KG1 (cell line): ENCODE data around the gene DGKZ.
"Not testable (repeated sequence)": the region's sequence is repeated elsewhere in the genome, so short reads cannot be mapped to it uniquely, and the experiment has no call there.

Experiments
- DNase-seq: peaks from one replicate; lab custom pipeline; 2025; lab: John Stamatoyannopoulos, UW

DGKZ gene

DNA sequence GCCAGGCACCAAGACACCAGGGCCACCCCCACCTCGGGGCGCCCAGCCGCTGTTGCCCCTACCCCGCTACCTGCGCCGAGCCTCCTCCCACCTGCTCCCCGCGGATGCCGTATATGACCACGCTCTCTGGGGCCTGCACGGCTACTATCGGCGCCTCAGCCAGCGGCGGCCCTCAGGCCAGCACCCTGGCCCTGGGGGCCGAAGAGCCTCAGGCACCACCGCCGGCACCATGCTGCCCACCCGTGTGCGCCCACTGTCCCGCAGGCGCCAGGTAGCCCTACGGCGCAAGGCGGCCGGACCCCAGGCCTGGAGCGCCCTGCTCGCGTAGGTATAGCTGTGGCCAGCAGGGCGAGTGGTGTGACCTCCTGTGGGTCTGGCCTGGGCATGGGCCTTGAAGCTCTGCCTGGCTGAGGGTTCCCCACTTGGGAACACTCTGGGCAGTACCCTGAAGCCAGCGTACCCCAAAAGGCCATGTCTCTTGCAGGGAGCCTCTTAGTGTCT lies 19.4 kb downstream of the DGKZ start:
- DNase-seq, result no peak

DNA sequence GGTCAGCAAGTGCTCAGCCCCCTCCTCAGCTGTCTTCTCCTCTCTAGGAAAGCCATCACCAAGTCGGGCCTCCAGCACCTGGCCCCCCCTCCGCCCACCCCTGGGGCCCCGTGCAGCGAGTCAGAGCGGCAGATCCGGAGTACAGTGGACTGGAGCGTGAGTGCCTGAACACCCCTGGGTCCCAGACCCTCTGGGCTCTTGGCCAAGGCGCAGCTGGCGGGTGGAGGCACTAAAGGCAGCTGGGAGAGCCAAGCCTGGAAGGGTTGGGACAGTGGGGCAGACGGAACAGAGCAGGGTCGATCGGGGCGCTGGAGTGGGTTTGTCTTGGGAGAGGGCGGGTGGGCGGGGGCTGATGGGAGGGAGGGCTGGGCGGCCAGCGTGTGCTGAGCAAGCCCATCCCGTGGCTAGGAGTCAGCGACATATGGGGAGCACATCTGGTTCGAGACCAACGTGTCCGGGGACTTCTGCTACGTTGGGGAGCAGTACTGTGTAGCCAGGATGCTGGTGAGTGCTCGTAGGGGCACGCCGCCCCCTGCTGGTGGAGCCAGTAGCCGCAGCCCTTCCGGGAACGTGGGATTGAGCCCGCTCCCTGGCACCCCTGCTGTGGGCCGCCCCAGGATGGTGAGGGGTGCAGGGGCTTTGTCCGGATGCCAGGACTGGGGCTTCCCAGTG lies 20.1 kb downstream of the DGKZ start:
- peak; percentile 18 for DNase-seq

DNA sequence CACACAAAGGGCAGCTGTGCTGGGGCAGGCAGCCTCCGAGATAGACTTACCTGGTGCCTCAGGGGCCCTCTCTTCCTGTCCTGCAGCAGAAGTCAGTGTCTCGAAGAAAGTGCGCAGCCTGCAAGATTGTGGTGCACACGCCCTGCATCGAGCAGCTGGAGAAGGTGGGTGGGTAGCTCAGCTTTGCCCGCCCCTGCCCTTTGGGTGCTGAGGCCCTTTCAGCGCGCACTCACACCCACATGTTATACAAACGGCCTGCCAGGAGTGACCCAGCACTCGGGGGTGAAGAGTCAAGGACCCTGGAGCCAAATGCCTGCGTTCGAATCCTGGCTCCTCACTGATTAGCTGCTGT lies 20.6 kb downstream of the DGKZ start:
- no peak for DNase-seq

DNA sequence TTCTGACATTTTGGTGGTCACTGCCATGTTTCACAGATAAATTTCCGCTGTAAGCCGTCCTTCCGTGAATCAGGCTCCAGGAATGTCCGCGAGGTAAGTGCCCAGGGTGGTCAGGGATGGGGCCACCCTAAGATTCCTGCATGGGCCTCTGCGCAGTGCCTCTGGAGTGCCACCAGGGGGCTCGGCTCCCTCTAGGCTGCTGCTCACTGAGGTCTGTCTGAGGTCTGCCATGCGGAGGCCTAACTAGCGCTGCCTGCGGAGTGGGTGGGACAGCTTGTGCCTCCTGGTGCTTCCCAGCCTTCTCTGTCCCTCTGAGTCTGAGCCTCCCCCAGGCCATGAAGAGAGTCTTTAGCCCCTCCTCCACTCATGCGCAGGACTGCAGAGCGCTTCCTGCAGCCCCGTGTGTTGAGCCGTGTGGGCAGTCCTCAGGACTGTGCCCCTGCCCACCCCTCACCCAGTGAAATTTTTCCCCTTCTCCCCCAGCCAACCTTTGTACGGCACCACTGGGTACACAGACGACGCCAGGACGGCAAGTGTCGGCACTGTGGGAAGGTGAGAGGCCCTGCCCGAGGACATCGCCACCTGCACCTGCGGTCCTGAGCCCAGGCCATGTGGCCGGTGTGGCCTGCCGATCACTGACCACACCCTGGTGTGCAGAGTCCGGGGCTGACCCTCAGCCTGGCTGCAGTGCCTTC lies 22.3 kb downstream of the DGKZ start:
- no peak for DNase-seq

DNA sequence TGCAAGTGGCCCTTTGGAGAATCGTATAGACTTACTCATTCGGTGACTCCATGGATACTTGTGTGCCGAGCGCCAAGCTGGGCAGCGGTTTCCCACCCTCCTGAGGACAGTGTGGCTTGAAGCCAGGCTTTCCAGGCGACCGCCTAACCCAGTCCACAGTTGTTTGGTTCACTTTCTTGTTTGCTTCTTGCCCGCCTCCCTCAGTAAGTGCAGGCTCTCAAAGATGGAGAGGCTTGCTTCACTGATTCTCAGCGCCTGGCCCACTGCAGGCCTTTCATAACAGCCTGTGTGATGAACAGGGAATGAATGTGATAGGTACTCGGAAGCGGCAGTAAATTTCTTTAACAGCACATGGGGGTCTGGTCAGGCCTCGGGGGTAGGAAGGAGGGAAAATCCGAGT lies 23.0 kb downstream of the DGKZ start:
- DNase-seq, result no peak

DNA sequence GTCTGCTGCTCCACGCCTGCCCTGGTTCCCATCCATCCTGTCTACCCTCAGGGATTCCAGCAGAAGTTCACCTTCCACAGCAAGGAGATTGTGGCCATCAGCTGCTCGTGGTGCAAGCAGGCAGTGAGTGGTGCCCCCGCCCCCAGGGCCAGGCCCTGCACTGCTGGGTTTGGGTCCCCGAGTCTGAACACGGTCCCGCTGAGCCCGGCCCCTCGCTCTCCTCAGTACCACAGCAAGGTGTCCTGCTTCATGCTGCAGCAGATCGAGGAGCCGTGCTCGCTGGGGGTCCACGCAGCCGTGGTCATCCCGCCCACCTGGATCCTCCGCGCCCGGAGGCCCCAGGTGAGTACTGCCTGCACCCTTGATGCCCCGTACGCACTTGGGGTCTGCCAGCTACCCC lies 24.0 kb downstream of the DGKZ start:
- DNase-seq, result not testable (repeated sequence)

DNA sequence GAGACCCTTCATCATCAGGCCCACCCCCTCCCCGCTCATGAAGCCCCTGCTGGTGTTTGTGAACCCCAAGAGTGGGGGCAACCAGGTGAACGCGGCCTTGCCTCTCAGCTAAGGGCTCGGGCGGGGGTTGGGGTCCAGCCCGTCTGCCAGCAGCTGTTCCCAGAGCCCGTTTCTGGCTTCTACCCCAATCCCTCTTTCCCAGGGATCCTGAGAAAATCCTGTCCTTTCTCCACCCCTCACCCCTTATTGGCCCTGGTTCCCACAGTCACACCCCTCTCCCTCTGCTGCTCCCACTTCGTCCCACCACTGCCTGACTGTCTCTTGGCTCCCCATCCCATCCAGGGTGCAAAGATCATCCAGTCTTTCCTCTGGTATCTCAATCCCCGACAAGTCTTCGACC lies 24.8 kb downstream of the DGKZ start:
- DNase-seq, result no peak

DNA sequence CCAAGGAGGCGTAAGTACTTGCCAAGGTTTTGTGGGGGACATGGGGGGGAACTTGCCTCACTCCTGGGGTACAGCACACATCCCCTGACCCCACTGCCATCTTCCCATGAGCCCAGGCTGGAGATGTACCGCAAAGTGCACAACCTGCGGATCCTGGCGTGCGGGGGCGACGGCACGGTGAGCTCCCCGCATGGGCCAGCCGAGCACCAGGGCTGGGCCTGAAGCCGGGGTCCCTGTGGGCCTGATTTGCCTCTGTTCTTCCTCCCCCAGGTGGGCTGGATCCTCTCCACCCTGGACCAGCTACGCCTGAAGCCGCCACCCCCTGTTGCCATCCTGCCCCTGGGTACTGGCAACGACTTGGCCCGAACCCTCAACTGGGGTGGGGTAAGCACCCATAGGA lies 25.2 kb downstream of the DGKZ start:
- not testable (repeated sequence) for DNase-seq

DNA sequence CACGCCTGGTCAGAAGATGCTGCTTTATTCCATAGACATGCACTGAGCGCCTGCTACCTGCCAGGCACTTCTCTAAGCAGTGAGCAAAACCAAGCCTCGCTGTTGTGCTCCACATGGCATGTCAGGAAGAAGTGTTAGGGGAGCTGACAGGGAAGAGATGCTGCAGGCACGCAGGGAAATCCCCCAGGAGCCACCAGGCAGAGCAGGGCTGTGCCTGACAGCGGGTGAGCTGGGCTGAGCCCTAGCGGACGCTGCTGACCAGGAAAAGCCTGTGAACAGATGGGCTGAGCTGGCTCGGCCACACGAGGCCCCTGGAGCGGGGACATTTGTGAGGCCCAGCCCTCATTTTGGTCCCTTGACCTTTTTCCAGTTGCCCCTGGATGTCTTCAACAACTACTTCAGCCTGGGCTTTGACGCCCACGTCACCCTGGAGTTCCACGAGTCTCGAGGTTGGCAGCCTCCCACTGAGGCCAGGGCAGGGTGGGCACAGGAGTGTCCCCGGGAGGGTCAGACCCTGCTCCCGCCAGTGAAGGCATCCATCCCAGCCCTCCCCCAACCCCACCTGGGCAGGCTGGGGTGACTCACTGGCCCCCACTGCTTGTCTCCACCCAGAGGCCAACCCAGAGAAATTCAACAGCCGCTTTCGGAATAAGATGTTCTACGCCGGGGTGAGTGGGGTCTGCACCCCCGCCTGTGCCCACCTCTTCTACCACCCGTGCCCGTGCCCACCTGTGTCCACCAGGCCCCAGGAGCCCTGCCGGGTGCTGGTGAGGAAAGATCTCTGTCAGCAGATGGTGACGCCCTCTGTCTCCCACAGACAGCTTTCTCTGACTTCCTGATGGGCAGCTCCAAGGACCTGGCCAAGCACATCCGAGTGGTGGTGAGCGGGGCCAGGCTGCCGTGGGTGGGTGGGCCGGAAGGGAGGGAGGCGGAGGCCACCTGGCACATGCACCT lies 26.8 kb downstream of the DGKZ start:
- no peak for DNase-seq

DNA sequence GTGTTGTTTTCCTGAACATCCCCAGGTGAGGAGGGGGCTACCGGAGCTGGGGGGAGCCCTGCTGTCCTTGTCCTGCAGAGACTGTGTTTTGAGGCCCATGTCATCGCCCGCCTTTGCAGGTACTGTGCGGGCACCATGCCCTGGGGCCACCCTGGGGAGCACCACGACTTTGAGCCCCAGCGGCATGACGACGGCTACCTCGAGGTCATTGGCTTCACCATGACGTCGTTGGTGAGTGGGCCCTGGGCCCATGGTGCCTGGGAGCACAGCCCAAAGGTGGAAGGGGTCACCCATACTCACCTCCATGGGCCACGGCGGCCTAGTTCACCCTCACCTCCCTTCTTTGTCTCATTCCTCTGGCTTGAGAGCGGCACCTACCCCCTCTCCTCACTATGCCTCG lies 27.6 kb downstream of the DGKZ start:
- DNase-seq, result no peak

DNA sequence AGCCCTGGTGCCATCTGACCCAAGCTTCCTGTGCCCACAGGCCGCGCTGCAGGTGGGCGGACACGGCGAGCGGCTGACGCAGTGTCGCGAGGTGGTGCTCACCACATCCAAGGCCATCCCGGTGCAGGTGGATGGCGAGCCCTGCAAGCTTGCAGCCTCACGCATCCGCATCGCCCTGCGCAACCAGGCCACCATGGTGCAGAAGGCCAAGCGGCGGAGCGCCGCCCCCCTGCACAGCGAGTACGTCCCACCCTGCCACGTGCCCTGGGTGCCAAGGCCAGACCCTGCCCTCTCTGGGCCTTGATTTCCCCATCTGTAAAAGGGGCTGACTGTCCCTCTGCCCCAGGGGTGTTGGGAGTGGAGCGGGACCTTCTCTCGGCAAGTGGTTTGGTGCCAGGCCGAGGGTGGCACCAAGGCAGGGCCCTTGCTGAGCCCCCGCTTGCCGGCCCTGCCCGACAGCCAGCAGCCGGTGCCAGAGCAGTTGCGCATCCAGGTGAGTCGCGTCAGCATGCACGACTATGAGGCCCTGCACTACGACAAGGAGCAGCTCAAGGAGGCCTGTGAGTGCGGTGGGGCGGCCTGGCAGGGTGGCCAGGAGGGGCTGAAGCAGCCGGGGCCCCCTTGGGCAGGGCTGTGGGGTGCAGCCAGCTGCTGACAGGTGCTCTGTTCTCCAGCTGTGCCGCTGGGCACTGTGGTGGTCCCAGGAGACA lies 28.3 kb downstream of the DGKZ start:
- DNase-seq, result no peak

DNA sequence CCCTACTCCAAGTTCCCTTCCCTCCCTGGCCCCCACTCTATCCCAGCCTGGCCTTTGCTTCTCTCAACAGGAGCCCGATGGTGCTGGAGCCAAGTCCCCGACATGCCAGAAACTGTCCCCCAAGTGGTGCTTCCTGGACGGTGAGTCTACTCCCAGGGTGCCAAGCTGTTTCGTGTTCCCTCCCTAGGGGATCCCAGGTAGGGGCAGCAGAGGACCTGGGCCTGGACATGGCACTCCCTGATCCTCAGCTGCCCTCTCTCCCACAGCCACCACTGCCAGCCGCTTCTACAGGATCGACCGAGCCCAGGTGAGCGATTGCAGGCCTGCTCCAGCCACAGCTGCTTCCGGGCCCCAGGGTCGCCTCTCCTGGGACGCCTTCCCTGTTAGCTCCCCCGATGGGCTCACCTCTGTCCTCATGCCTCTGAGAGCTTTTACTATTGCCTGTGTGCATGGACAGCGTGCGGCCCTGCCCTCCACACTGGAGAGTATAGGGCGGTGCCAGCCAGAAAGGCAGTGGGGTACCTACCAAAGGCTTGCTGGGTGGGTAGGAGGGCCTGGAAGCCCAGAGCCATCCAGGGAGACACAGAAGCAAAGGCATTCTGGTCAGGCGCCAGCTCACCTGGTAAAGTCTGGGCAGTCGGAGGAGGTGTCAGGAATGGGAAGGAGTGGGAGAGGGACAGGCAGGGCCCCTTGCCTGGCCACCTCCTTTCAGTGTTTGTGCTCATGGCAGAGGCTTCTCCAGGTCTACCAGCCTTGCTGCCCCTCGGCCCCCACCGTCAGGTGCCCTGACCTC lies 29.2 kb downstream of the DGKZ start:
- no peak for DNase-seq

DNA sequence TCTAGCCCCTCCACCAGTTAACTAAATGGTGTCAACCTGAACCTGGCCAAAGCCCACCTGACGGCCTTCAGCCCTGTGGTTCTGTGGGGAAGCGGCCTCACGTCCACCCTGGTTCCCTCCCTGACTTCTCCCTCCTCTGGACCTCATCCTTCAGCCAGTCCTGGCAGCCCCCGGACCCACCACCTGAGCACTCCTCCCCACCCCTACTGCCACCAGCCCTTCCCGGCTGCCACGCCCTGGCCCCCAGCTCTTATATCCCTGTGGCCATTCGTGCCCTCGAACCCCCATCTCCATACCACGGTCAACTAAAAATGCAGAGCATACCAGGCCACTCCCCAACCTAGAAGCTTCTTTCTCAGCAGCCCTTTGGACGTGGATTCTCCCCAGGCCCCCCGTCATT lies 30.0 kb downstream of the DGKZ start:
- DNase-seq, result no peak

DNA sequence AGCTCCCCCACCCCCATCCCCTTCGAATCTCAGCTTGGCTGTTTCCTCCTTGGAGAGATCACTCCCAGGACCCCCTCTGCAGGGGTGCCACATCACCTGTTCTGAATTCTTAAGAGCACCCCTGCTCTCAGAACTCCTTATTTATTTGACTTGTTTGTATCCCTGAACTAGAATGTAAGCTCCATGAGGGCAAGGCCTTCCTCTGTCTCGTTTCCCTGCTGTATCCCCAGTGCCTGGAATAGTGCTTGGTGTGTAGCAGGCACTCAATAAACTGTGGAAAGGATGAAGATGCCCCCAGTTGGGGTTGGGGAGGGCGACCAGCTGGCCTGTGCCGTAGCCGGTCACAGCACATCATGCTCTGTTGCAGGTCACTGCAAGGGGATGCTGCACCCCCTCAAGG lies 30.6 kb downstream of the DGKZ start:
- DNase-seq, result no peak

DNA sequence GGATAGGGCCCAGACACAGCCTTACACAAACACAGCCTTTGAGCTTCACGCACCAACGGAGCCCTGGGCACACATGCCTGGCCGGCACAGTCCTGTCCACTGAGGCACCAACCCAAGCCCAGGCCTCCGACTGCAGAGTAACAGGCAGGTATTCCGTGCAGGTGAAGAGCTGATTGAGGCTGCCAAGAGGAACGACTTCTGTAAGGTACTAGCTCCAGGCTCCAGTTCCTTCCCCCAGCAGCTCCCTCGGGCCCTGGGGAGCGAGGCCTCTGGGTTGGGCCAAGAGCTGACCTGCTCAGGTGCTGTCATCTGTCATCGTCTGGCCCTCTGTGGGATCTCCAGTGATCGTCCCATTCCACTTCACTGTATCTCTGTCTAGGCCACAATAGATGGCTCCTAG lies 31.0 kb downstream of the DGKZ start:
- DNase-seq, result no peak

DNA sequence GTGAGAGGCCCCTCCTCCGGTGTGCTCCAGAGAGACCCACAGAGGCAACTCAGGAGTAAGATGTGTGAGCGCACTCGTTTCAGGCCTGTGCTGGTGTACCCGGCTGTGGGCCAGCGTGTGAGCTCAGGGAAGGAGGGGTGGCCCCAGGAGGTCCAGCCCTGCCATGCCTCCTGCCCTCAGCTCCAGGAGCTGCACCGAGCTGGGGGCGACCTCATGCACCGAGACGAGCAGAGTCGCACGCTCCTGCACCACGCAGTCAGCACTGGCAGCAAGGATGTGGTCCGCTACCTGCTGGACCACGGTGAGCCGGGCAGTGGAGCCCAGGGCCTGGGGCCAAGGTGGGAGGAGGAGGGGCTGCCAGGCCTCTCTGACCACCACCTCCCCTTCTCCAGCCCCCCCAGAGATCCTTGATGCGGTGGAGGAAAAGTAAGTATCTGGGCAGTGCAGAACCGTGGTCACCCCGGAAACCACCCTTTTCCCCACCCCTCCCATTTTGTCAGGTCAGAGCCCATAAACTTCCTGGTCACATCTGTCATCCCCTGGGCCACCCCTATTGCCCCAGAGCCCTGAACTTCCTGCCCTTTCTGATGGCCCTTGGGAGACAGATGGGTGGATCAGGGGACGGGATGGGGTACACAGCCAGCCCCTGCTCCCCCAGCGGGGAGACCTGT lies 31.7 kb downstream of the DGKZ start:
- no peak for DNase-seq

DNA sequence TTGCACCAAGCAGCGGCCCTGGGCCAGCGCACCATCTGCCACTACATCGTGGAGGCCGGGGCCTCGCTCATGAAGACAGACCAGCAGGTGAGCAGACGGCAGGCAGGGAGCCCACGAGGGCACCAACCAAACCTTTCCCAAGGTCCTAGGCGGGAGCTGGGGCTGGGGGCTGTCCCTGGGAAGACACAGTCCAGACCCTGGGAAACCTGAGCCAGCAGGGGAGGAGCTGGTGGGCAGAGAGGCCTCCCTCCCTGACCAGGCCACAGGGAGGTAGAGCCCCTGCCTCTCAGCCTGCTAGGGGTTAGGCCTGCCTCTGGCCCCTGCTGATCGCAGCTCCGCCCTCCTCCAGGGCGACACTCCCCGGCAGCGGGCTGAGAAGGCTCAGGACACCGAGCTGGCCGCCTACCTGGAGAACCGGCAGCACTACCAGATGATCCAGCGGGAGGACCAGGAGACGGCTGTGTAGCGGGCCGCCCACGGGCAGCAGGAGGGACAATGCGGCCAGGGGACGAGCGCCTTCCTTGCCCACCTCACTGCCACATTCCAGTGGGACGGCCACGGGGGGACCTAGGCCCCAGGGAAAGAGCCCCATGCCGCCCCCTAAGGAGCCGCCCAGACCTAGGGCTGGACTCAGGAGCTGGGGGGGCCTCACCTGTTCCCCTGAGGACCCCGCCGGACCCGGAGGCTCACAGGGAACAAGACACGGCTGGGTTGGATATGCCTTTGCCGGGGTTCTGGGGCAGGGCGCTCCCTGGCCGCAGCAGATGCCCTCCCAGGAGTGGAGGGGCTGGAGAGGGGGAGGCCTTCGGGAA lies 32.4 kb downstream of the DGKZ start:
- not testable (repeated sequence) for DNase-seq

DNA sequence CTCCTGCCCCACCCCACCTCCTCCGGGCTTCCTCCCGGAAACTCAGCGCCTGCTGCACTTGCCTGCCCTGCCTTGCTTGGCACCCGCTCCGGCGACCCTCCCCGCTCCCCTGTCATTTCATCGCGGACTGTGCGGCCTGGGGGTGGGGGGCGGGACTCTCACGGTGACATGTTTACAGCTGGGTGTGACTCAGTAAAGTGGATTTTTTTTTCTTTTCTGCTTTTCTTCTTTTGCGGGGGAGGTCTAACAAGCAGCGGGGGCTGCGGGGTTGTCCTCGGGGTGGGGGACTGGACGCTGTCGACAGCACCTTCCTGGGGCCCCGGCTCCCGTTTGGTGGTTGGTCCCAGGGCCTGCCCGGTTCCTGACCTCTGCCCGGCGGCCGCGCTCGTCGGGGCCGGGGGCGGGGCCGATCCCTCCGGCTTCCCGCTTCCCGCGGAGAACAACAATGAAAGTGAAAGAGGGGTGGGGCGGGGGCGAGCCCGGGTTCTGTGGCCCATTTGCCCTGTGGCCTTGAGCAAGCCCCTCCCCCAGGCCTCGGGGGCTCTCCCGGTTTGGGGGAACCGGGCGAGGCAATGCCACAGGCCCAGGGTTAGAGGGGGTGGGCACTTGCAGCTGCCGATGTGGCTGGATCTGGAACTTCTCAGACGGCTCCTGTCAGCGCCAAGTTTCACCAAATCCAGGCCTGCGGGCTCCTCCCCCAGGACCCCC lies 33.2 kb downstream of the DGKZ start:
- DNase-seq, result no peak
